ENCODE results near the gene RUBCNL. TPM values are rescaled to one million over a fixed set of nuclear protein-coding genes. Genes with fewer than 3 reads are reported as not detected.

Gene RUBCNL
- total RNA-seq, 1 experiment from 2014 or later: not detected

DNA sequence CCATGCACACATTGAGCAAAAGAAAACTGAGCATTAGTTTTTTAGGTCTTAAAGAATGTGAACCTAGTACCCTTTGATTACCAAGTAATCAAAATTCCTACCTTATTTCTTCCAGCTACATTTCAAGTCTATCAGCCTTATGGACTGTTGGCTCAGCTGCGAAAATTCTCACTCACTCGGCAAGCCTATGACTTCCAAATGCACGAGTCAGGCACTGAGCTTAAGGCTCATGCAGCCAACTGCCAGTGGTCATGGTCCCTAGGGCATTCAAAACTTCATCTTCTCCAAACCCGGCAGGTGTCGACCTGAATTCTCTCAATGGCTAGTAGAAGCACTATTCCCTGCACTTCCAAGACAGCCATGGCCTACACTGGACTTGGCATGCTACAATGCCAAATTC is 41.2 kb downstream of the RUBCNL start:
- no peak for DNase-seq (ENCODE audit: low read depth)
- in situ Hi-C loops (cut with HindIII; ENCODE audit: low pct_unique_long_range_greater_than_20kb, low sequenced_read_pairs): no loop called here

DNA sequence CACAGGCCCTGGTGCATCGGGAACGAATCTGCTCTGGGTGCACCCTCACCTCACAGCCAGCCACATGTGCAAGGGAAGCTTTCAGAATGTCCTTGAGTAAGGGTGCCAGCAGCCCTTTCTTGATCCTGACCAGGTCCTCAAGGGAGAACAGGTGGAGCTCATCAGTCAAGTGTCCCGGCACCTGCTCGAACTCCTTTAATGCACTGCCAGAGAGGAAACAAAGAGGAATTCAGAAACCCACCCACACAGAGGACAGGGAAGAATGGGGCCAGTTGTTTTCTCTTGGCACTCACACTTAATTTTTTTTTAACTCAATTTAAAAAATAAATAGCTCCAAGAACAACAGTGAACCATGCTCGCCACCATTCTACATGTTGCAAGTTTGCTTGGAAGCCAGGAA is 41.7 kb downstream of the RUBCNL start:
- no peak for DNase-seq (ENCODE audit: low read depth)
- in situ Hi-C loops (cut with HindIII; ENCODE audit: low pct_unique_long_range_greater_than_20kb, low sequenced_read_pairs): no loop called here

DNA sequence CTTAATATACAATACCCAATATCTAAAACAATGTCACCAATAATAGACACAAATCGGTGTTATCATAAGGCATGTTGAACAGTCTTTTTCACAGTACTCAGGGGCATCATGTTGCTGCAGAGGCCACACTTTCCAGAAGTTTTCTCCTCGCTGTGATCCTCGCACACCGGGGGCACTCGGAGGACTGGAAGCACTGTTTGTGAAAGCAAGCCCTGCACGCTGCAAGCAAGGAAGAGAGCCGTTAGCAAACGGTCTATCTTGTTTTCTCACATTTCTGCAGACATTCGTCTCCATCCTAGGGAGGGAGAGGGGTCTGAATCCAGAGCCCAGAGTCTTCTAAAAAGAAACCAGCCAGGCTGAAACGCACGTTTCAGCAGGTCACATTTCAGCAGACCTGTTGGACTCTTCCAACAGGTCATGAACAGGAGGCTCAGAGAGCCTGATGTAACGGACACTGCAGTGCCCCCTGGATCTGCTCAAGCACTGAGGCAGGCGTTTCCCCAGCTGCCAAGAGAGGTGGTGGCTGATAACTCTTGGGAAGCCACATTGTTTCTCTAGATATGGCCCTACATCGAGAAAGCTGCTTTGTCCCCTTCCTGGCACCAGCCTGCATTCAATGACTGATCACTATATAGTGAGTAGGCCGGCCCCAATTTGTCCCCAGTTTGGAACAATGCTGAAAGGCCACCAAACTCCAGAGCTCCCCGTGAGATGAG is 43.6 kb downstream of the RUBCNL start:
- in situ Hi-C loops (cut with HindIII; ENCODE audit: low pct_unique_long_range_greater_than_20kb, low sequenced_read_pairs): no loop called here

DNA sequence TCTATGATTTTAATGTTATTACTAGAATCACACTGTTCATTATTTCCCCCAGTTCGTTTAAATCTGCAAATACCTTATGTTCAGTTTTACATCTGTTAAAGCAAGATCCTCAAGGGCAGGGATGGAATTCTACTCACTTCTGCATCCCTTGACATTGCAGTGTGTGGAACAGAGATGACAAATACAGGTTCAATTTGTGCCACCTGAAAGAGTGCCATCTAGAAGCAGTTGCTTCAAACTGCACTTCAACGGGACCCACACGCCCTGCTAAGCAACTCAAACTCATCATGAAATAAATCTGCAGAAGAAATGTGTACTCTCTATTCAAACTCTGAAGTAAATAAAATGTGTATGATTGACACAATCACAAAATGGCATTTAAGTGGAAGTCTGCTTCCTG is 44.5 kb downstream of the RUBCNL start:
- no peak for DNase-seq (ENCODE audit: low read depth)
- in situ Hi-C loops (cut with HindIII; ENCODE audit: low pct_unique_long_range_greater_than_20kb, low sequenced_read_pairs): no loop called here

More for the DNA sequence above, 43.6 kb downstream of the RUBCNL start:
- no peak for DNase-seq (ENCODE audit: low read depth)

DNA sequence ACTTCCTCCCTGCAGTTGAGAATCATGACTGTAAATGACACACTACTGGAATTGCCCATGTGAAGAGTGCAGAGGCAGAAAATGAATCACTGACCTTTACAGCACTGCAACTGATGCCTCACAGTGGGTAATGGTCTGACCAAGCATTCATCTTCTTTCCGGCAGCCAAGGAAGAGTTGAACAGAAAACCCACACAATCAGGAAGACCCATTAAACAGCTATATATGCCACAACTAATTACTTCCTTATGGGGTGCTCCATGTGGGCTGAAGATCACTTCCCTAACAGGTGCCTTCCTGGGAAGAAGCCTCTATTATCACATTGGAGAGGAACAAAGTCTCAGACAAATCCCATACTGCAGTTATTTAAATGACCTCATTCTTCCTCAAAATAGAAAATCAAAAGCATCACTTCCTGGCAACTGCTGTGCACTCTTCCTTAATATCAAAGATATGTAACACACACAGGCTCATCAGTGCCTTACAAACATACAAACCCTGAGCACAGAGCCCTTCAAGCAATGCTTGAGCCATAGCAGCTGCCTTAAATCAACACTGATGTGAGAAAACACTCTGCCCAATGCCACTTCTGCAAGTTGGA is 45.8 kb downstream of the RUBCNL start:
- in situ Hi-C loops (cut with HindIII; ENCODE audit: low pct_unique_long_range_greater_than_20kb, low sequenced_read_pairs): no loop called here
- peak; percentile 2 for DNase-seq (ENCODE audit: low read depth)

DNA sequence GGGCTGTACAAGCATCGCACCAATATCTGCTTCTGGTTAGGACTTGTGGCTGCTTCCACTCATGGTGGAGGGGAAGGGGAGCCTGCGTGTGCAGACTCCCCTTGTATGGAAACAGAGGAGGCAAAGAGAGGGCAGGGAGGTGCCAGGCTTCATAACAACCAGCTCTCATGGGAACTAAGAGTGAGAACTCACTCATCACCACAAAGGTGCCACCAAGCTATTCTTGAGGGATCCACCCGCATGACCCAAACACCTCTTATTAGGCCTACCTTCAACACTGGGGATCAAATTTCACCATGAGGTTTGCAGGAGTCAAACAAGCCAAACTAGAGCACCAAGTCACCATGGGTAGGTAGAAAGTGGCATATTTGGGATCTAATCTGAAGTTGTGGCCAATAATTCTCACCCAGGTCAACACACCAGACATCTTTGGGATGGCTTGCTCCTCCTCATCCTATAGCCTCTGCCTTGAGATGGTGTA is 46.4 kb downstream of the RUBCNL start:
- in situ Hi-C loops (cut with HindIII; ENCODE audit: low pct_unique_long_range_greater_than_20kb, low sequenced_read_pairs): no loop called here
- no peak for DNase-seq (ENCODE audit: low read depth)

DNA sequence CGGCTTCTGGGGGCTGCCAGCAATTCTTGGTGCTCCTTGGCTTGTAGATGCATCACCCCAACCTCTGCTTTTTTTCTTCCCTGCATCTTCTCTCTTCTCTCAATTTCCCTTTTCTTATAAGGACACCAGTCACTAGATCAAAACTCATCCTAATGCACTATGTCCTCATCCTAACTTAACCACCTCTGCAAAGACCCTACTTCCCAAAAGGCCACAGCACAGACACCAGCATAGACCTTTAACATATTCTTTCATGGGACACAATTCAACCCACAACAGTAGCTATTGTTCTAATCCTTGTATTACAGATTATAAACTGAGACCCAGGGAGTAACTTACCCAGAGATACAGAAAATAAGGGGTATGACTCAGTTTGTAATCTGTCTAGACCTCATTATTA is 47.0 kb downstream of the RUBCNL start:
- in situ Hi-C loops (cut with HindIII; ENCODE audit: low pct_unique_long_range_greater_than_20kb, low sequenced_read_pairs): no loop called here
- DNase-seq (ENCODE audit: low read depth): no peak

DNA sequence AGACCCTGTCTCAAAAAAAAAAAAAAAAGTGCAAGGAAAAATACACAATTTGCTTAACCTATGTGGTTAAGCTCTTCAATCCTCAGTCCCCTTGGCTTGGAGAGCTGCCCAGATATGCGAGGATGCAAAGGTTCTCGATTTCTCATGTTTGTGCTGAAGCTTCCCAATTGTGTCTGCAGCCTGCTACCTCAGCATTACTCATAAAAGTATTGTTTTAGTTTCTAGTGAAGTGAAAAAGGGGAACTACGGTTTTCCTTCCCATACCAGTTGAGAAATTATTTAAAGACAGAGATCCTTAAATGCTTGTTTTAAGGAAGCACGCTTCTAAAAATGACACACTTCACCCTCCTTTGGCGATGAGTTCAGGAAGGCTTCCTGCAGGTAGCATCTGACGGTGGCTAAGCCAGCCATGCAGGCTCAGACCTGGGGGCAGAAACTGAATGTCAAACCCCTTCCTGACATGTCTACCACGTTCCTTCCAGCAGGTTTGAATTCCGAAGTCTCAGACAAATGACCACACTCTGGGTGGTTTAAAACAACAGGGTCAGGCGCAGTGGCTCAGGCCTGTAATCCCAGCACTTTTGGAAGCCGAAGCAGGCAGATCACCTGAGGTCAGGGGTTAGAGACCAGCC is 47.9 kb downstream of the RUBCNL start:
- in situ Hi-C loops (cut with HindIII; ENCODE audit: low pct_unique_long_range_greater_than_20kb, low sequenced_read_pairs): no loop called here
- DNase-seq (ENCODE audit: low read depth): peak; percentile 80

DNA sequence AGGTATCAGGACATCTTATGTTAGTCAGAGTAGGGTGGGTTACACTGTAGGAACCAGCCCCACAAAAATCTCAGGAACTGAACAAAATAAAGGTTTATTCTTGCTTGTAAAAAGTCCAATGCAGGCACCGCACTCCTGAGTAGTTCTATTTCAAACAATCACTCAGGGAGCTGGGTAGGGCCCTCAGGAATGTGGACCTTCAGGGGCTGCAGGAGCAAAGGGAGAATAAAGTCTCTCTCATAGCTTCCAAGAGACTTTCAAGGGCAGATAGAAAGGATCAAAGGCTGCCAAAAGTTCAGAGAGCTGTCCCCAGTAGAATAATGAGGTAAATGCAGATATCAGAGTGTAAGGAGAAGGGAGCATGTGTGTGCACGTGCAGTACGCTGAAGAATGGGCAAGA is 49.4 kb downstream of the RUBCNL start:
- no peak for DNase-seq (ENCODE audit: low read depth)
- in situ Hi-C loops (cut with HindIII; ENCODE audit: low pct_unique_long_range_greater_than_20kb, low sequenced_read_pairs): no loop called here

DNA sequence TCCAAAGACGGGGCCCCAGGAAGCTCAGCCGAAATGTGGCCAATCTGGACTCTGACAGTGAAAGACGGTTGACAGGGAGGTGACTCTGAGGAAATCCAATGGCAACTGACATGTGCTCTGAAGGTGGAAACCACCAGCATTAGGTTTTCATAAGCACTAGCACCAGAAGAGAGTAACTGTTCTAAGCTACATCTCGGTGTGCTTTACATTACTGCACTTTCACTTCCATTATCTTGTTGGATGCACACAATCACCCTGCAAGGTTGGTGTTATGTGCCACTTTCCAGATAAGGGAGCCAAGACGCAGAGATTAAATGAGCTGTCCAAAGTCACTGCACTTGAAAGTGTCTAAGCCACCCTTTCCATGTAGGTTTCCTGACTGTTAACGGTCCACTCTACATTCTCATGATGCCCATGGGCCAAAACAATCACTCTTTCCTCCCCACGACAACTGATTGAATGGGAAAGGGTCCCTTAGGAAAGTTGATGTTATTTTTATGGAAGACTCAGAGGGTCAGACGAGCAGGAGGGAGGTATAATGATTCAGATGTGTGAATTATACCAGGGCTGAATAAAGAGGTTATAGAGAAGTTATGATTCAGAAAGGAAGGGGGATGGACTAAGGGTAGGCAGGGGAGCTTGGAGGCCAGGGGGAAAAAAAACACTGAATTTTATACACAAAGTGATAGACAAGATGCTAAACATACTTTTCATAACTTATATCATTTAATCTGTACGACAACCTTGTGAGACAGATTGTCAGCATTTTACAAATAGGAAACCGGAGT is 52.8 kb downstream of the RUBCNL start:
- DNase-seq (ENCODE audit: low read depth): no peak
- in situ Hi-C loops (cut with HindIII; ENCODE audit: low pct_unique_long_range_greater_than_20kb, low sequenced_read_pairs): no loop called here

DNA sequence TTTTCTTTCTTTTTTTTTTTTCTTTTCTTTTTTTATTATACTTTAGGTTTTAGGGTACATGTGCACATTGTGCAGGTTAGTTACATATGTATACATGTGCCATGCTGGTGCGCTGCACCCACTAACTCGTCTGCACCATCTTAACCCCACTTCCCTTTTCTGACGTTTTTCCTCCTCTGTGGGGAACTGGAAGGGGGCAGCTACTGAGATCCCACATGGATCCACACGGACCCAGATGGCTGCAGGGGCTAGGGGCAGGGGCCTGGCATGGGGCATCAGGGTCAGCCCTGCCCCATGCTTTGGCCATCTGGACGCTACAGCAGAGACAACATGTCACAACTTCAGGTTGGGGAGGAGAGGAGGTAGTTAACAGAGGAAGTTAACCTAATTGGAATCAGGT is 54.3 kb downstream of the RUBCNL start:
- in situ Hi-C loops (cut with HindIII; ENCODE audit: low pct_unique_long_range_greater_than_20kb, low sequenced_read_pairs): no loop called here
- DNase-seq (ENCODE audit: low read depth): no peak

DNA sequence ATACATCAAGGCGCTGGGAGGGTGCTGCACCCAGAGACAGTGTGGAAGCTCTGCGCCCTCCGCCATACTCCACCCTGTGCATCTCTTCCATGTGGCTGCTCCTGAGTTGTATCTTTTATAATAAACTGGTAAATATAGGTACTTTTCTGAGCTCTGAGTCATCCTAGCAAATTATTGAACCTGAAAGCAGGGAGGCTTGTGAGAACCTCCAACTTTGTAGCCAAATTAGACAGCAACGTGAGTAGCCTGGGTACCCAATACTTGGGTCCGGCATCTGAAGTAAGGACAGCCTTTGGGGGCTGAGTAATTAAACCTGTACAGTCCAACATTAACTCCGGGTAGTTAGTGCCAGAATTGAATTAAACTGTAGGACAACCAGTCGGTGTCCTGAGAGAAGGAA is 57.4 kb downstream of the RUBCNL start:
- in situ Hi-C loops (cut with HindIII; ENCODE audit: low pct_unique_long_range_greater_than_20kb, low sequenced_read_pairs): no loop called here
- DNase-seq (ENCODE audit: low read depth): no peak

DNA sequence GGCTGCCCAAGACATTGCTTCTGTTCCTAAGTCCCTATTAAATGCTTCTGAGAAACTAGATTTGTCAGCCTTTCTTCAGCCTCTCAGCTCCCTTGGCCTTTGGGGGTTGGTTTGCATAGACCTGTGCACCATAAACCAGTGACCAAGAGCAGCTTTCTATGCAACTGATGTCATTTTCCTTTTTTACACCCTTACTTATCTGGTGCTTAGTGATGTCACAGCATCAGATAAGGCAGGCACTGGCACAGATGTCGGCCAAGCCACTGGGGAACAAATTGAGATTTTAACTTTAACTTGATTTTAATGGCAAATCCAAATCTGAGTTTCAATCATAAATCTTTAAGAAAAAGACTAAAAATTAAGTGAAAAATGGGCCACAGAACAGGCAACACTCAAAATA is 59.8 kb downstream of the RUBCNL start:
- no peak for DNase-seq (ENCODE audit: low read depth)
- in situ Hi-C loops (cut with HindIII; ENCODE audit: low pct_unique_long_range_greater_than_20kb, low sequenced_read_pairs): no loop called here

DNA sequence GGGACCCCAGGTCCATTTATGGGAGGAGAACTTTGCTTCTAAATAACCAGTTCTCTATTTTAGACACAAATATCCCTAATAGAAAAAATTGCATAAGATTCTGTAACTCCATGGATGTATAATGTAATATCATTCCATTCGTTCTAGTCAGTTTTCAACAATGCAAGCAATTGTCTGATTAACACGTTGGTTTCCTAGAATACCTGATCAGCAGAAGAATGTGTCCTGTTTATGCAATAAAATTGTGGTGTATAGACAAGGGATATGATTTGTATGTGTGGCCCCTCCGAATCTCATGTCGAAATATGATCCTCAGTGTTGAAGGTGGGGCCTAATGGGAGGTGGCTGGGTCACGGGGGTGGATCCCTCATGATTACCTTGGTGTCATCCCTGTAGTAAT is 62.1 kb downstream of the RUBCNL start:
- in situ Hi-C loops (cut with HindIII; ENCODE audit: low pct_unique_long_range_greater_than_20kb, low sequenced_read_pairs): no loop called here
- DNase-seq (ENCODE audit: low read depth): no peak

DNA sequence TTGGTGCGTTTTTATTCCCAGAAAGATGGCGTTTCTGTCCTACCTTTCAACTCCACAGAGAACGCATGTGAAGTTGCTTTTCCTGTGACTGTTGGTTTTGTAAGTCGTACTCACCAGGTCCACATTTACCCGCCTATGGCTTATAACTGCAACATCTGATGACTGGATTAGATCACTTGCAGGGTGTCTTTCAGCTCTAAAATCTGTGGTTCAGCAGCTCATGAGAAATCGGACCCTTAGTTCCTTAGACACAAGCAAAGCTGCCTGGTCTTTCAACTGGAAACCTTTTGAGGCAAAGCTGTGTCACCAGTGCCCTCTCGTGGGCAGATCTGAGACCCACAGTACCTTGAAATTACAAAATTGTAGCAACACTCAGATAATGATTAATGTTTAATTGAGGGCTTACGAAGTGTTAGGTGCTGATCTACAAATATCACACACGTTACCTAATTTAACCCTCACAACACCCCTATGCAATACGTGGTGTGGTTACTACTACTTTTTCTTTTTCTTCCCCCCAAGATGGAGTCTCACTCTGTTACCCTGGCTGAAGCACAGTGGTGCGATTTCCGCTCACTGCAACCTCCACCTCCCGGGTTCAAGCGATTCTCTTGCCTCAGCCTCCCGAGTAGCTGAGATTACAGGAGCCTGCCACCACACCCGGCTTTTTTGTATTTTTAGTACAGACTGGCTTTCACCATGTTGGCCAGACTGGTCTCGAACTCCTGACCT is 65.4 kb downstream of the RUBCNL start:
- in situ Hi-C loops (cut with HindIII; ENCODE audit: low pct_unique_long_range_greater_than_20kb, low sequenced_read_pairs): no loop called here
- DNase-seq (ENCODE audit: low read depth): peak; percentile 19

DNA sequence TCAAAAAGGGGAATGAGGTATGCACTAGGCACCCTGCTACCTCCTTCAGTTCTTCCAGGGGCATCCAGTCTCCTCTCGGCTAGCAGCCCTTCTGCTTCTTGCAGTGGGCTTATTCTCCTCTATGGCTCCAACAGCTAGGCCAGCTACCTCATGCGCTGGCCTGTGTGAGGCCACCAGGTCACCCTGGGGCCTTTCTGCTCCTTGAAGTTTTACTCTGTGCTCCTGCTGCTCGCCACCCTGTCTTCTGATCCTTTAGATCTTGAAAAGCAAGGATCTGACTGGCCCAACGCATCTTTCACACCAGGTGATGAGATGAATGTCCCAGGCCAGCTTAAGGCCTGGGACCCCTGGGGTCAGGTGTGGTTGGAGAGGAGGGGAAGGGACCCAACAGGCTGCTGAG is 66.2 kb downstream of the RUBCNL start:
- DNase-seq (ENCODE audit: low read depth): no peak
- in situ Hi-C loops (cut with HindIII; ENCODE audit: low pct_unique_long_range_greater_than_20kb, low sequenced_read_pairs): no loop called here

DNA sequence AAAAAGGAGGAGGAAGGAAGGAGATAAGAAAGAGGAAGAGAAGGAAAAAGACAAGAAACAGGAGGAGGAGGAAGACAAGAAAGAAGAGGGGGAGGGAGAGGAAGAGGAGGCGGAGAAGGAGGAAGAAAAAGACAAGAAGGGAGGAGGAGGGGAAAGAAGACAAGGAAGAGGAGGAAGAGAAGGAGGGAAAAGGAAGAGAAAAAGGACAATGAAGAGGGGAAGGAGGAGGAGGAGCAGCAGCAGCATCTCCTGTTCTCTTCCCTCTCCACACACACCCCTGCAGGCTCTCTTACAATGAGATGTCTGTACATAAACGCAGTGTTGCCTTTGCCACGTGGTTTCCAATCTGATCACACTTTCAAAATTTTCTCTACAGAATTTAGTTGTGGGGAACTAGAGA is 66.6 kb downstream of the RUBCNL start:
- DNase-seq (ENCODE audit: low read depth): no peak
- in situ Hi-C loops (cut with HindIII; ENCODE audit: low pct_unique_long_range_greater_than_20kb, low sequenced_read_pairs): no loop called here

DNA sequence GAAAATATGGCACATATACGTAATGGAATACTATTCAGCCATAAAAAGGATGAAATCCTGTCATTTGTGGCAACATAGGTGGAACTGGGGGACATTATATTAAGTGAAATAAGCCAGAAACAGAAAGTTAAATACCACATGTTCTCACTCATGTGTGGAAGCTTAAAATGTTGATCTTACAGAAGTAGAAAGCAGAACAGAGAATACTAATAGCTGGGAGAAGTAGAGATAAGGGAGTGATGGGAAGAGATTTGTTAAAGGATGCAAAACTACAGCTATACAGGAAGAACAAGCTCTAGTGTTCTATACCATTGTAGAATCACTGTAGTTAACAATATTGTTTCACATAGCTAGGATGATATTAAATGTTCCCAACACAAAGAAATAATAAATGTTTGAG is 68.1 kb downstream of the RUBCNL start:
- DNase-seq (ENCODE audit: low read depth): no peak
- in situ Hi-C loops (cut with HindIII; ENCODE audit: low pct_unique_long_range_greater_than_20kb, low sequenced_read_pairs): no loop called here
